ENCODE measurements around the gene TMEM35A.
"Not testable (repeated sequence)": the region's sequence is repeated elsewhere in the genome, so short reads cannot be mapped to it uniquely, and the experiment has no call there.

Gene TMEM35A

GRCh38 chrX:101078716-101079598, at the start of gene TMEM35A:
Gene TMEM35A, plus strand, starts transcription at chrX:101078879. Its CDS starts 124 bp downstream, at chrX:101079003.
- no peak for DNase-seq

- DNase-seq: no peak
These were observed 49.0 kb upstream of the TMEM35A start for GRCh38 chrX:101029665-101030064.

GRCh38 chrX:101037231-101037630, 41.4 kb upstream of the TMEM35A start:
- no peak for DNase-seq

GRCh38 chrX:101040197-101040596, 38.5 kb upstream of the TMEM35A start:
- DNase-seq: no peak

GRCh38 chrX:101051153-101051548, 27.5 kb upstream of the TMEM35A start:
- DNase-seq: no peak

- DNase-seq: peak; percentile 55
These were observed 27.0 kb upstream of the TMEM35A start, which contains the start of gene TRMT2B for GRCh38 chrX:101051549-101052302. Gene TRMT2B, minus strand, starts transcription at chrX:101052111. Its CDS starts 9,822 bp downstream, at chrX:101042289.

GRCh38 chrX:101056551-101056950, 22.1 kb upstream of the TMEM35A start:
- not testable (repeated sequence) for DNase-seq

GRCh38 chrX:101057093-101057714, 21.5 kb upstream of the TMEM35A start:
- no peak for DNase-seq

- no peak for DNase-seq
These were observed 16.5 kb upstream of the TMEM35A start for GRCh38 chrX:101062176-101062575.

GRCh38 chrX:101071582-101071981, 7.1 kb upstream of the TMEM35A start:
- no peak for DNase-seq

GRCh38 chrX:101079736-101080270, 1.1 kb downstream of the TMEM35A start:
- DNase-seq: no peak

- no peak for DNase-seq
These were observed 1.8 kb downstream of the TMEM35A start for GRCh38 chrX:101080326-101081124.

GRCh38 chrX:101081231-101081630, 2.6 kb downstream of the TMEM35A start:
- DNase-seq: no peak

GRCh38 chrX:101091817-101092216, 13.1 kb downstream of the TMEM35A start:
- DNase-seq: no peak

GRCh38 chrX:101097546-101098453, 19.1 kb downstream of the TMEM35A start, which contains the start of gene CENPI:
Gene CENPI, plus strand, starts transcription at chrX:101098204. Its CDS starts 2,867 bp downstream, at chrX:101101071.
- DNase-seq: peak; percentile 77

GRCh38 chrX:101108284-101108683, 29.6 kb downstream of the TMEM35A start:
- no peak for DNase-seq

GRCh38 chrX:101117701-101118100, 39.0 kb downstream of the TMEM35A start:
- DNase-seq: no peak

- no peak for DNase-seq
These were observed 57.6 kb downstream of the TMEM35A start for GRCh38 chrX:101136235-101136634.
